GM23338 (cell line): ENCODE measurements around the gene SLC6A1.

Experiments used
- EZH2 ChIP-seq: fragments of 200-600 bp; sonication (generic); IDR thresholded peaks from one replicate; pipeline ENCODE4 v1.8.0; 2017; ENCODE audit warnings: antibody characterized with exemption, mild to moderate bottlenecking, low read depth; ENCODE audit not compliant: unreplicated experiment
- JUNB ChIP-seq: IDR thresholded peaks from one replicate; pipeline ENCODE4 v1.6.1; 2016; ENCODE audit warnings: antibody characterized with exemption; ENCODE audit not compliant: unreplicated experiment
- POLR2AphosphoS5 ChIP-seq: IDR thresholded peaks from 2 replicates; pipeline ENCODE4 v1.6.1; 2016; ENCODE audit warnings: antibody characterized with exemption, low read depth
- REST ChIP-seq: IDR thresholded peaks from one replicate; pipeline ENCODE4 v1.6.1; 2018; ENCODE audit warnings: antibody characterized with exemption; ENCODE audit not compliant: unreplicated experiment
- TF ChIP-seq, protein P1 (sequence below), 2 experiments: fragments of 200-600 bp in 1 of 2; sonication (generic) in 1 of 2; conservative IDR thresholded peaks; 2 replicates each; pipeline versions ENCODE4 v1.5.1 to v1.6.1; 2016 to 2017; ENCODE audit warnings: antibody characterized with exemption in 2 of 2, low read depth in 2 of 2, mild to moderate bottlenecking in 2 of 2, moderate library complexity in 1 of 2

GRCh38 chr3:10964537-10965167, 27.9 kb upstream of the SLC6A1 start:
- TF ChIP-seq, protein P1, sequence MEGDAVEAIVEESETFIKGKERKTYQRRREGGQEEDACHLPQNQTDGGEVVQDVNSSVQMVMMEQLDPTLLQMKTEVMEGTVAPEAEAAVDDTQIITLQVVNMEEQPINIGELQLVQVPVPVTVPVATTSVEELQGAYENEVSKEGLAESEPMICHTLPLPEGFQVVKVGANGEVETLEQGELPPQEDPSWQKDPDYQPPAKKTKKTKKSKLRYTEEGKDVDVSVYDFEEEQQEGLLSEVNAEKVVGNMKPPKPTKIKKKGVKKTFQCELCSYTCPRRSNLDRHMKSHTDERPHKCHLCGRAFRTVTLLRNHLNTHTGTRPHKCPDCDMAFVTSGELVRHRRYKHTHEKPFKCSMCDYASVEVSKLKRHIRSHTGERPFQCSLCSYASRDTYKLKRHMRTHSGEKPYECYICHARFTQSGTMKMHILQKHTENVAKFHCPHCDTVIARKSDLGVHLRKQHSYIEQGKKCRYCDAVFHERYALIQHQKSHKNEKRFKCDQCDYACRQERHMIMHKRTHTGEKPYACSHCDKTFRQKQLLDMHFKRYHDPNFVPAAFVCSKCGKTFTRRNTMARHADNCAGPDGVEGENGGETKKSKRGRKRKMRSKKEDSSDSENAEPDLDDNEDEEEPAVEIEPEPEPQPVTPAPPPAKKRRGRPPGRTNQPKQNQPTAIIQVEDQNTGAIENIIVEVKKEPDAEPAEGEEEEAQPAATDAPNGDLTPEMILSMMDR (conservative IDR thresholded peaks at IDR 0.05; ENCODE audit: low read depth in 2 of 2): no peak
- TF ChIP-seq EZH2: no peak
- TF ChIP-seq REST: peak; percentile 93
- TF ChIP-seq POLR2AphosphoS5: no peak
- TF ChIP-seq JUNB: no peak
